RWPE1 (cell line): ENCODE measurements around the gene HHAT.

ENCODE experiments used
- CTCF ChIA-PET: fragments of 350-600 bp; sonication (Branson Sonifier 250); formaldehyde crosslinking; extraction: SDS; loops from one replicate; lab custom pipeline; 2021; lab: Yijun Ruan, JAX
- POLR2A ChIA-PET: fragments of 400-600 bp; formaldehyde crosslinking; extraction: SDS; loops from one replicate; lab custom pipeline; 2020; ENCODE audit warnings: antibody characterized with exemption; ENCODE audit not compliant: low non-redundant PET; lab: Yijun Ruan, JAX
- DNase-seq: peaks from one replicate; pipeline ENCODE4 v3.0.0; 2012; ENCODE audit warnings: low spot score
- H3K27ac ChIP-seq: fragments of 450-650 bp; 2 replicates; pipeline ENCODE4 v1.5.1; 2017
- CTCF ChIP-seq: fragments of 450-650 bp; conservative IDR thresholded peaks from 2 replicates; pipeline ENCODE4 v1.5.1; 2017; ENCODE audit warnings: low read depth, mild to moderate bottlenecking

The HHAT gene

GRCh38 chr1:210626341-210626740 is 297.6 kb downstream of the HHAT start:
- POLR2A ChIA-PET: no interaction called here

GRCh38 chr1:210627755-210628154 is 299.1 kb downstream of the HHAT start:
- CTCF ChIA-PET: no interaction called here
- POLR2A ChIA-PET: no interaction called here
- TF ChIP-seq CTCF: no peak
- H3K27ac ChIP-seq: no peak overlapping the region
- DNase-seq: no peak

More at GRCh38 chr1:210626341-210626740, 297.6 kb downstream of the HHAT start:
- DNase-seq: no peak
- H3K27ac ChIP-seq: no peak overlapping the region
- no peak for TF ChIP-seq CTCF
- CTCF ChIA-PET: no interaction called here

- H3K27ac ChIP-seq: no peak overlapping the region
- DNase-seq: no peak
- CTCF ChIA-PET: no interaction called here
- POLR2A ChIA-PET: no interaction called here
- no peak for TF ChIP-seq CTCF
Observed at GRCh38 chr1:210629276-210629675, 300.6 kb downstream of the HHAT start.

- no peak overlapping the region for H3K27ac ChIP-seq
- CTCF ChIA-PET: no interaction called here
- POLR2A ChIA-PET: no interaction called here
- DNase-seq: no peak
- no peak for TF ChIP-seq CTCF
Observed at GRCh38 chr1:210631399-210631798, 302.7 kb downstream of the HHAT start.

- no peak for TF ChIP-seq CTCF
- no peak overlapping the region for H3K27ac ChIP-seq
- no peak for DNase-seq
- ChIA-PET CTCF (no interaction called here), POLR2A (no interaction called here)
Observed at GRCh38 chr1:210633140-210633539, 304.4 kb downstream of the HHAT start.

GRCh38 chr1:210633636-210634035 is 304.9 kb downstream of the HHAT start:
- DNase-seq: no peak
- POLR2A ChIA-PET: no interaction called here
- no peak for TF ChIP-seq CTCF
- CTCF ChIA-PET: interaction anchor here (0.5 kb wide), 1 partner anchor 10 kb away, joined by 3 read pairs; no protein-coding TSS in a partner anchor
- no peak overlapping the region for H3K27ac ChIP-seq

- no peak overlapping the region for H3K27ac ChIP-seq
- CTCF ChIA-PET: no interaction called here
- no peak for DNase-seq
- no peak for TF ChIP-seq CTCF
- POLR2A ChIA-PET: no interaction called here
Observed at GRCh38 chr1:210635108-210635507, 306.4 kb downstream of the HHAT start.
